Raji (cell line): ENCODE data around the gene DARS1.

Experiments
- POLR2A ChIP-seq: IDR thresholded peaks from 2 replicates; pipeline ENCODE4 v1.6.1; 2011; ENCODE audit warnings: low read depth, low read length, control low read depth; ENCODE audit not compliant: insufficient read depth

DARS1 gene

DNA sequence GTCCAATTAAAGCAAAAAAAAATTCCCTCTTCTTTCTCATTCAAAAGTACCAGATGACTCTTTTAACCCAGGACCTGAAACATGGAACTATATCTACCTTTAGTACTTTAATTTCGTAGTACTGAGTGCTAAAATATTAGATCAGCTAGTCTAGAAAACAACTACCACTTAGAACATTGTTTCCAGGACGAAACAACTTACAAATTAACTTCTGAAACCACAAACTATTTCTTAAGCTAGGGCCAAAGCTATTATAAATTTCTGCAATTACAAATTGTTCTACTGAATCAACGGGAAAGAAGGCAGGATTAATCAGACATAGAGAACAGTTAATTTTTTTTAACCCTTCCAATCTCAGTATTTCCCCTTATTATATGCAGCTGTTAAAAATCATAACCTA is 39.9 kb downstream of the DARS1 start:
- no peak for TF ChIP-seq POLR2A

DNA sequence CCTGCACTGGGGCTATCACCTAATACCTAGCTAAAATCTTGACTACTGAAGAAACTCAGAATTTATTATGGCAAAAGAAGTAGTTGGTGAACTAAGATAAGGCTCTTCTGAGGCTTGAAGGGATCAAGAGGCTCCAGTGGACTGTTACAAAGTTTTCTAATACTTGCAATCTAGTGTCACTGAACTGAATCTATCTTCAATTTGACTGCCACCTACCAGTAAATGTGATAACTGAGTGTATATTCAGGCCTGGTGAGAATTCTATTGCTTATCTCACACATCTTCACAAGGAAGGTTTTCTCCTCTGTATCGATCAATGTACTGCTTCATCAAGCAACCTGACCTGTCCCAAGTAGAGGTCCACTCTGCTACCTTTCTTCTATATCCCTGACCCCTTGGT is 40.8 kb downstream of the DARS1 start:
- TF ChIP-seq POLR2A, result no peak

DNA sequence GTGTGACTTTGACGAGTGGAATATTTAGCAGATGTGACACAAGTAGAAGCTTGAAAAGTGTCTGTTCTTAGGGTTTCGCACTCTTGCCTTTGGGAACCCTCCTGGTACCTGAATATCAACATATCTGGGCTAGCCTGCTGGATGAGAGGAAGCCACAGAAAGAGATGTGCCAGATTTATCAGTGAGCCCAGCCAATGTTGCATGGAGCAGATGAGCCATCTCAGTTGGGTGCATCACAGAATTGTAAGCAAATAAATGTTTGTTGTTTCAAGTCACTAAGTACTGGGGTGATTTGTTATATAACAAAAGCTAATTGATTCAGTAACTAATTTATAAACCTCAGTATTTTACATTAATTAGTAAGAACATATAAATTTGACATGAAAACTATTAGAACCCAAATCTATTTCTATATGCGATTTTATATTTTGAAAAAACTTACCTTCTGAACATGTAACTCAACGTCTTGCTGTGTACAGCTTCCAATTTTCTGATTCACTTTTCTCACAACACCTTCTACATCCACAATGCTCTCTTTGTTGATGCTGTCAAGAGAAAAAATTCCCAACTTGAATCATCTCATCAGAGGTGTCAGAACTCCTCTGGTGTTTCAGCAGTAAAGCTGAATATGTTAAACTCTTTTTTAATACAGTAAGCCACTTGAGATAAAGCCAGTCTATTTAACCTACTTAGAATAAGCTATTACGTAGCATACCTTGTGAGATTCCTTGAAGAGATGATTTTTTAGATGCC is 42.3 kb downstream of the DARS1 start:
- no peak for TF ChIP-seq POLR2A

DNA sequence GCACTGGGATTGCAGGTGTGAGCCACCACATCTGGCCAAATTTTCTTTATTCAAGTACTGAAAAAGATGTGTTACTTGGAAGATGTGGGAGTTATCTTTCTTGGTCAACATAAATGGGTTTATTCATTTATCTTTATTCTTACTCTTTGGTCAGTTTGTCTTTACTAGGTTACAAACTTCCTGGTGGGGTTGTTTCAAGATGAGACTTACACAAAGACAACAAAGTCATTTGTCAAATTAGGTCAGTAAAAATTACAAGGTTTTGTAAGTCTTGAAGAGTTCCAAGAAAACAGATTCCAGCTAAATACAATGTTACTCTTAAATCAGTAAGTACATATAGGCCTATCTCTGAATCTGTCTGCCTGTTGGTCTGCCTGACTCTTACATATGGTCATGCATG is 48.9 kb downstream of the DARS1 start:
- no peak for TF ChIP-seq POLR2A

DNA sequence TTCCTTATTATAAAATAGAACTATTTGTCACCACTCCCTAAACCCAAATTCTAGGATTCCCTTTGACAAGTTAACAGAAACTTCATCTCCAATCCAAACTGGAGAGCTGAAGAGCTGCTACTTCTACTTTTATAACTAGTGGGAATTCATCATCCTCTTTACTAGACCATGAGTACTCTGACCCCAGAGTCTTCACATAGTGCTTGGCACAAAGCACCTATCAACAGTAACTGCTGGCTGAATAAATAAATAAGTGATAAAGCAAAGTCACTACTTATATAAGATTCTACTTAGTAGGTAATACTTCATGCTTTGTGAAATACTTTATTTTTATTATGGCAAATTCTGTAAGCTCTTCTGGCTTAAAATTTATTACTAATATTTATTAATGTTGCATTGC is 49.5 kb downstream of the DARS1 start:
- no peak for TF ChIP-seq POLR2A

DNA sequence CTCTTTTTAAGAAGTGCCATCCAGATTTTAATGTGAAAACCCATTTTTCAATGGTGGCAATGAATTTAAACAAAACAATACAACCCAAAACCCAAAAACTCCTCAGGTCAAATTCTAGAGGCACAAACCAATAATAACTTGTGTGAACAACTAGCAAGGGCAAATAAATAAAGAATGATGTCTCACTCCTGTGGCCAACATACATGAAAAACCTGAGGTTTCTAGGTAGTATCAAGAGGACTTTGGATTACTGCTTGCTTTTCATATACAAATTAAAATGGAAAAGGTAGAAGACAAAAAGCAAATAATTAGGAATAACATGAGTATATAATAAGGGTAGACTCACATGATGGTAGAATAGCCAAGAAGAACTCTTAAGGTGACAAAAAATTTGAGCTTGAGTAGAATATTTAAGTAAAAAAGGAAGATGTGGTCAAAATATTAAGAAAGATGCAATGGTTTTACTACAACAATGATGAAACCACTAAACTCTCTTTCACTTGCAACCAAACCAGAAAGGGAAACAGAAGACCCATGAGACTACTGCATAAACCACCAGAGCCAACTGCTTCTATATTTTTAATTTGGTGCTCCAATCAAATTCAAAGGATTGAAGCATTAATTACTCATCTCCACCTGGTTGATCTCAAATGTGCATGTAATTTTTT is 53.5 kb downstream of the DARS1 start:
- no peak for TF ChIP-seq POLR2A

DNA sequence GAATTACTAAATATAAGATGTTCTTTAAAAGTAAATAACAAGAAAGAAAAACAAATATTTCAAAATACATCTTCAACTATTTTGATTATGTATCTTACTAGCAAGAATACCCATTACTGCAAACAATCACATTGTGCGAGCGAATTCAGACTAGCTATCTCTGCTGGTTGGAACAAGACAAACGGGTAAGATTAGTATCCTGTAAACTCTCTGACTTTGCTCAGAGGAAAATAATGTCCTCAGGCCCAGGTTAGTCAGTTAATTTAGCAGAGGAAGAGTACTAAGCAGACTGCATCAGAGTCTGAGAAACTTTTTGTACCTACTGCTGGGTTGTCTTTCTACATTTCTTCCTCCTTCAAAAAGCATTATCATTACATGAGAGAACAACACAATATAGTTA is 58.8 kb downstream of the DARS1 start:
- TF ChIP-seq POLR2A, result no peak

DNA sequence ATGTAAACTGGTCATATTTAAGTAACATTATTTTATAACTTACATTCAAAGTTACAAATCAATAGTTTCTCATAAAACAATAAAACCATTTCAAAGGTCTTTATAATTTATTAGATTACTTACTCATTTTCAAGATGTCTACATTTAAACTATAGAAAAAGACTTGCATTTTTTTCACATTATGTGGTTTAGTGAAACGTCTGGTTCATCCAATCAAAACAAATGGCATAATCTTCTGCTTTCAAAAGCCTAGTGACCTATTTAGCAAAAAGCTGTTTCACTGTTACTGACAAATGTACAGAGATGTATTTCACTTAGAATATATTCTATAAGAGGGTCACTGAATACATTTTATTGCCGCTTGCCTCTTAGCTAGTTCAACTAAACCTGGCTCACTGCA is 59.9 kb downstream of the DARS1 start:
- no peak for TF ChIP-seq POLR2A

DNA sequence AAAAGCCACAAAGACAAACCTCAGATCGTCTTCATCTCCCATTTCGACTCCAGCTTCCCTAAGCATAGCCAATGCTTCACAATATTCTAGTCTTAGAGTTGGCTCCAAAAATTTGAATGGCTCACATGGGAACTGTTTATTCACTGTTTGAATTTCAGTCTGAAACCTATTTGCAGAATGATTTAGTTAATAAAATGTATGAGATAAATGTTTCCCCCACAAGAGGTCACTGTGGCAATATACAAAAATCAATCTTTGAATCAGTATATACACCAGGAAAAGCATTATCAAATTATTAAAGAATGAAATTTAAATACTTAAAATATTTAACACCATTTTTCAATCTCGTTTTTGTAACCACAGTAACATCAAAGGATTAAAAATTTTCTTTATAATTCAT is 69.2 kb downstream of the DARS1 start:
- no peak for TF ChIP-seq POLR2A

DNA sequence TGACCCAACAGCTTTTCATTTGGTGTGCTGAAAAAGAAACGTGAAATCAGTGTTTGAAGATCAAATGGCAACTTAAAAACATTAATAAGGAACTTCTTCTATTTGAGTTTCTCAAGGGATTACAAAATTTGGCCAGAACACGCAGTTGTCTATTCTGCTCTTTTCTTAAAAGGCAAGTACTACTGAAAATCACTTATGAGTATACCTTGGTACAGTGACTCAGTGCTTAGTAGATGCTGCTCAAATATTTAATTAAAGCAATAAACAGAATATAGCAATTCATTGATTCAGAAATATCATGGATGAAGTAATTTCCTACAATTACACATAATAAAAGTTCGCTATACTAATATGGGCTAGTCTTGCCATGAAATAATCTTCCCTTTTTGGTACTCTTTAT is 70.9 kb downstream of the DARS1 start:
- no peak for TF ChIP-seq POLR2A

DNA sequence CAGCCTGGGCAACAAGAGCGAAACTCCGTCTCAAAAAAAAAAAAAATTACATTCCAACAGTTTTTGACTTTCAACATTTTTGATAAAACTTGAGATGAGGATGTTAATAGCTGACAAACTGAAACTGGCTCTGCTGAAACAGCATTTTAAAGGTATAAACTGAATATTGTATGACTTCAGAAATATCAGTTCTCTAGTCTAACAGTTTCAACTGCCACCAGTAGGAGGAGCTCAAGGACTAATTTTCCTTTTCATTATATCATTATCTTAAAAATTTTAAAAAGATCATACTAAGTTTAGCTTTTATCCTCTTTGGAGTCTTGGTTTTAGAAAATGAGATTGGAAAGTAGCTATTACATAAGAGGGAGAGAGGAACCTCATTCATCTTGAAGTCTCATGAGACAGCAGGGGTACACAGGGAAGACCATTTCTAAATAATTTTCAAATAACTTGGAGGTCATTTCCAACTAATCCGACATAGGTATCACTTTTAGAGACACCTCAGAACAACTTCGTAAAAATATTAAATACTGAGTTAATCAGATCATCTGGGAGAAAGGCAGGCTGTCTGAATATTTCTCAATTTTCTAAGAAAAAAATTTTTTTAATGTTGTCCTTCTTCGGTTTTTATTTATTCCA is 71.6 kb downstream of the DARS1 start:
- TF ChIP-seq POLR2A, result no peak

DNA sequence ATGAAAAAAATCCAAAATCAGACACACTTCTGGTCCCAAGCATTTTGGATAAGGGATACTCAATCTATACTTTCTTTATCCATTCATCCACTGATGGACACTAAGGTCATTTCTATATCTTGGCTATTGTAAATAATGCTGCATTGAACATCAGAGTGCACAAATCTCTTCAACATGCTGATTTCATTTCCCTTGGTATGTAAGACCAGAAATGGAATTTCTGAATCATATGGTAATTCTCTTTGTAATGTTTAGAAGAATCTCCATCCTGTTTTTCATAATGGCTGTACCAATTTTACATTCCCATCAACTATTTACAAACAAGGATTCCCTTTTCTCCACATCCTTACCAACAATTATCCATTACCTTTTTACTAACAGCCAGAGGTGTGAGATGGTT is 75.5 kb downstream of the DARS1 start:
- TF ChIP-seq POLR2A, result no peak

DNA sequence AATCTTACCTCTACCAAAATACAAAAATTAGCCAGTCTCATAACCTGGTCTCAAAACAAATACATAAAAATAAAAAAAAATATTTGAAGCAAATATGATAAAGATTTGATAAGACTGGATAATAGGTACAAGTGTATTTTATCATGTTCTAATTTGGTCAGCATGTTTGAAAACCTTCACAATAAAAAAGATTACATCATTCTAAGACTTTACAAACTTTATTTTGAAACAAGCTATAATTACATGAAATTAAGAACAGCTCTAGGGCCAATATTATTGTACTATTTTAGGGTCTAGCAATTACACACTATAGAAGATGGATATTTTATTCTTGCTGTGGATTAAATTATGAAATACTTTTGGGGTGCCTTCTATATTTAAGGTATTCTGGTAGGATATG is 79.7 kb downstream of the DARS1 start:
- TF ChIP-seq POLR2A, result no peak

DNA sequence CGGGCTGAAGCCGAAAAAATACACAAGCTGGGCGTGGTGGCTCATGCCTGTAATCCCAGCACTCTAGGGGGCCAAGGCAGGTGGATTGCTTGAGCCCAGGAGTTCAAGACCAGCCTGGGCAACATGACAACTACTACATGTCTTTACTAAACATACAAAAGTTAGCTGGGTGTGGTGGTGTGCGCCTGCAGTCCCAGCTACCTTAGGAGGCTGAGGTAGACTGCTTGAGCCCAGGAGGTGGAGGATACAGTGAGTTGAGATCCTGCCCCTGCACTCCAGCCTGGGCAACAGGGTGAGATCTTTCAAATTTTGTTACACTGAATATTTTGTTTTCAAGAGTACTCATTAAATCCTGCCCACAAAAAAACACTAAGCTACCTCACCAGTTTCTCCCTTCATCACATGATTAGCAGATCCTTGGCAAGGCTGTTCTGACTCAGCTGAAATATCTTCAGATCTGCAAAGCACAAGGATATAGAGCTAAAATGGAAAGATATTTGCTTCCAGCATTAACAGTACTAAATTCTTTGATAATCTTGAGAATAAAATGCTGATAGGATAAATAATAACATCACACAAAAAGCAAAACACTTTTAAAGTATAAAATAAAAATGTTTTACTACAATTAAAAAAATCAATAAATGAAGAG is 81.0 kb downstream of the DARS1 start:
- no peak for TF ChIP-seq POLR2A

DNA sequence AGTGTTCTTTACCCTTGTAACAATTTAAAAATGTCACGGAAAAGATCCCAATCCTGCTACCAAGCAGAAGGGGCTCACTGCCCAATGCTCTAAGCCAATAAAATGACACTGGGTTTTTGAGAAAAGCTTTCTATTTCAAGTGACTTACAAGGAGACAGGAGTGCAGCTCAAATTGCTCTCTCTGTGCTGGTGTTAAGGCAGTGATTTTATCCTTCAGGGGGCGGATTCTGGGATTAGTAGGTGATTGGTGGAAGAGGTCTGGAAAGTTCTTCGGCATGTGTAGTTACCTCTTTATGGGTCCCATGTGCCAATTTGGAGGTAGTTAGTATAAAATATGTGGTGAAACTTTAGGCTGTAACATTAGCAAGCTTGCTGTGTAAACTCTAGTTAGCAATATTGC is 81.8 kb downstream of the DARS1 start:
- no peak for TF ChIP-seq POLR2A

DNA sequence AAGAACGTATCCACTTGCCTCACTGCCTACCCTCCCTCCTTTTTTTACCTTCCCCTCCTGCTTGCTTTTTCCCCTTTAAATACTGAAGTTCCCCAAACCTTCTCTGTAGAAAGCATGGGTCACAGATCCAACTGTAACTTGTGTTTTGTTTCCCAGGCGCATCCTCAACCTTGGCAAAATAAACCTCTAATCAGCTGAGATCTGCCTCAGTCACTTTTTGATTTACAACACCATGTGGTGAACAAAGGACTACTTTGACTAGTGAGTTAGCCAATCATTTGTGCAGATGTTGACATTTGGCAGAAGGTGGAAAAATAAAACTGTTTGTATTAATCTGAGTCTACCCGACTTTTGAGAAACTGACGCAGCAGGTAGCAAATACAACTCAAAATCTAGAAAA is 85.9 kb downstream of the DARS1 start:
- no peak for TF ChIP-seq POLR2A

DNA sequence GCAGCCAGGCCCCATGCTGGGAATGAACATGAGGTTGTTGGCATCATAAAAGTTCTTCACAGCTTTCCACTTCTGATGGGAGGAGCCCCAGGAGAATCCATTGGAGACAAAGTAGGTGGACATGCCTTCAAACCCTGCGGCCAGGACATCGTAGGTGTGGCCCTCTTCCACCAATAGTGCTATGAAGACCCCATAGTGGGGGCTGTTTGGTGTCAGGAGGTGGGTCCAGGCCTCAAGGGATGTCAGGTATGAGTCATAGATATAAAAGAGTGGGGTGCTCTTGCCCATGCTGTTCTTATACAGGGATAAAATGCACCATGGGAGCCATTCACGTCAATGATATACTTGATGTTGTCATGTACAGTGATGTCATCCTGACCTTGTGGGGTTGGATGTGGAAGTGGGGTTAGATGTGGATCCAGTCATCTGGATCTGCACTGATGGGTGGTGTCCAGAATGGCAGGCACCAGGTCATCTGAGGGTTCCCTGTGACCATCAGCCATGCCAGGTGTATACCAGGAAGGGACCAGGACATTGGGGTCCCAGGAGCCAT is 87.1 kb downstream of the DARS1 start:
- TF ChIP-seq POLR2A, result no peak
